ENCODE results near the gene SCAI.
"Not testable (repeated sequence)": the region's sequence is repeated elsewhere in the genome, so short reads cannot be mapped to it uniquely, and the experiment has no call there.

The SCAI gene

DNA sequence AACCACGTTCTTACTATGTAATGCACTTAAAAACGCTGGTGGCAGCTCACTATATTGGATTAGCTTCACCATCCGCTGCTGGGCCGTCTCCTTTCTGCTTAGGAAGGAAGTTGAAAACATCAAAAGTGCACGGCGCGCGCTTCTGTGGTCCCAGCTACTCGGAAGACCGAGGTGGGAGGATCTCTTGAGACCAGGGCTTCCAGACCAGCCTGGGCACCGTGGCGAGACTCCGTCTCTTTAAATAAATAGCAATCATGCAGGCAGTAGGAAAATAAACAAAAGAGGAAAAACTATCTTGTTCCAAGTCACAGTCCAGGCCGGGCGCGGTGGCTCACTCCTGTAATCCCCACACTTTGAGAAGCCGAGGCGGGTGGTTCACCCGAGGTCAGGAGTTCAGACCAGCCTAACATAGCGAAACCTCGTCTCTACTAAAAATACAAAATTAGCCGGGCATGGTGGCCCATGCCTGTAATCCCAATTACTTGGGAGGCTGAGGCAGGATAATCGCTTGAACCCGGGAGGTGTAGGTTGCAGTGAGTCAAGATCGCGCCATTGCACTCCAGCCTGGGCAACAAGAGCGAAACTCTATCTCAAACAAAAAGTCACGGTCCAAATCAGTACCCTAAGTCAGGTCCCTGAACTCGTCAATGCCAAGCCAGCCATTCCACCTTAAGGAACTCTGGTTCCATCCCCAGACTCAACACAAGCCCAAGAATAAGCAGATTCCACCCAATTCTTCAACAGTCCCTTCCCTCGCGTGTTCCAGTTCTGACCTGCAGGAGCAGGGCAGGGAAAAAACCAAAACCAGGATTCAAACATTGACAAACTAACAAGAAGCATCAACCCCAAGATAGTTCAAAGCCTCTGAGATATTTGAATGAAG is 201.4 kb downstream of the SCAI start:
- H3K9me3 ChIP-seq (ENCODE audit: low read depth, low read length): no peaks in the 10 kb centered on the region
- TF ChIP-seq POLR2AphosphoS5 (IDR thresholded peaks at IDR 0.05; ENCODE audit: borderline replicate concordance, low read depth, low read length) (no peak), FOXP2 (optimal IDR thresholded peaks at IDR 0.05; ENCODE audit: control extremely low read depth, extremely low read length, insufficient read depth) (no peak), EZH2 (IDR thresholded peaks at IDR 0.05) (no peak)
- H3K36me3 ChIP-seq (ENCODE audit: insufficient read depth, low read length): no peaks in the 10 kb centered on the region
- H3K4me3 ChIP-seq: peak overlapping the region; percentile 92
- H3K9ac ChIP-seq (ENCODE audit: insufficient read length): peak overlapping the region; percentile 94
- no peak for DNase-seq (ENCODE audit: low read depth, low spot score)
- no peak overlapping the region for H3K27ac ChIP-seq

DNA sequence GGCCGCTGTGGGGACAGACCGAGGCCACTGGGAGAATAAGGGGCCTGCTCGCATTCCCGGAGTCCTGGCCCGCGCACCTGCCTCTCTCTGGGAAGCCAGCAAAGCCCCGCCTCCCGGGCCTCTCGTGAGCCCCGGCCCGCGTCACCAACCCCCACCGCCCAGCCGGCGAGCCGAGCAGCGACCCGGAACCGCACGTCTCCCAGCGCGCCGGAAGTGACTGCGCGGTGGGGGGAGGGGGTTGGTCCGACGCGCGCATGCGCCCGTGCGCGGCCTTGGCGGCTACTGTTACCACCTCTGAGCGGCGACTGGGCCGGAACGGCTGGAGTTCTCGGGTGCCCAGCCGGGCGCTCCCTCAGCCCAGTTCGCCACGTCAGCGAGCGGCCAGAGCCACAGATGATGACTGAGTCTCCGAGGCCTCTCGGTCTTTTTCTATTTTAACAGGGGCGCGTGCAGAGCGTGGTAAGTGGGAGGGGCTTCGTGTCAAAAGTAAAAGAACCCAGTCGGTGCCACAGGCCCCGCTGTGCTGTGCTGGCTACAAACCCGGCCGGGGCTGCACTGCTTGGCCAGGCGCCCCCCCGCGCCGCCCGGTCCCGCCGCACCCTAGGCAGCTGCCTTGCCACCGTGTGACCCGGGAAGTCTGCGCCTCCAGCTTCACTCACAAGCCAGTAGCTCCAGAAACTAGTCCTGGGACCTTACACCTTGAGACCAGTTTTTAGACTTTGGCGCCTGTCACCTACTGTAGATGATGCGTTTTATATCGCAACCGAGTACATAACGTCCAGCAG is 202.2 kb downstream of the SCAI start, which contains the start of gene GOLGA1:
GOLGA1 (minus strand) TSS at position 190 of the 785 bp plus-strand sequence. CDS start 2,372 bp downstream, outside the sequence.
- H3K27ac ChIP-seq: peak within 1 kb of the TSS; percentile 68
- peak; percentile 55 for TF ChIP-seq FOXP2 (optimal IDR thresholded peaks at IDR 0.05; ENCODE audit: control extremely low read depth, extremely low read length, insufficient read depth)
- peak; percentile 93 for TF ChIP-seq POLR2AphosphoS5 (IDR thresholded peaks at IDR 0.05; ENCODE audit: borderline replicate concordance, low read depth, low read length)
- TF ChIP-seq EZH2 (IDR thresholded peaks at IDR 0.05): no peak
- peak within 1 kb of the TSS; percentile 92 for H3K4me3 ChIP-seq
- no peaks in the 10 kb centered on the region; the same call in 1 of the 2 replicates for H3K36me3 ChIP-seq (ENCODE audit: insufficient read depth, low read length)
- H3K9me3 ChIP-seq (ENCODE audit: low read depth, low read length): no peaks in the 10 kb centered on the region
- peak; percentile 10 for DNase-seq (ENCODE audit: low read depth, low spot score)
- peak within 1 kb of the TSS; percentile 94 for H3K9ac ChIP-seq (ENCODE audit: insufficient read length)

DNA sequence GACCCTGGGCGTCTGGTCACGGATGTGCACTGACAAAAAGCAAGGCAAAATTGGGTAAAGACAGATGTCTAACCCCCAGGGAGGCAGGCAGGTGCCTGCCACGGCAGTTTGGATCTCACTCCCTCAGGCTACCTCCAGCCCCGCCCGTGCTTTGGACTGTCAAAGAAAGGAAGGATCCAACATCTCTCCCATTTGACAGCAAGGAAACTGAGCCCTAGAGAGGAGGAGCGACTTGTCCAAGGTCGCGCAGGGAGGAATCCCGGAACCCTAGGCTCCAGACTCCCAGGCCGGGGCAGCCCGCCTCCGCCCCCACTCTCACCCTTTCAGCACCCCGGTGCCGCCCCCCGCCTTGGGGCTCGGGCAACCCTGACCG is 202.8 kb downstream of the SCAI start:
- TF ChIP-seq EZH2 (IDR thresholded peaks at IDR 0.05) (no peak), POLR2AphosphoS5 (IDR thresholded peaks at IDR 0.05; ENCODE audit: borderline replicate concordance, low read depth, low read length) (no peak), FOXP2 (optimal IDR thresholded peaks at IDR 0.05; ENCODE audit: control extremely low read depth, extremely low read length, insufficient read depth) (no peak)
- Histone ChIP-seq H3K36me3 (ENCODE audit: insufficient read depth, low read length) (no peaks in the 10 kb centered on the region; the same call in 1 of the 2 replicates), H3K9me3 (ENCODE audit: low read depth, low read length) (no peaks in the 10 kb centered on the region), H3K9ac (ENCODE audit: insufficient read length) (peak overlapping the region; percentile 94), H3K4me3 (peak overlapping the region; percentile 92), H3K27ac (peak overlapping the region; percentile 66)
- DNase-seq (ENCODE audit: low read depth, low spot score): no peak

DNA sequence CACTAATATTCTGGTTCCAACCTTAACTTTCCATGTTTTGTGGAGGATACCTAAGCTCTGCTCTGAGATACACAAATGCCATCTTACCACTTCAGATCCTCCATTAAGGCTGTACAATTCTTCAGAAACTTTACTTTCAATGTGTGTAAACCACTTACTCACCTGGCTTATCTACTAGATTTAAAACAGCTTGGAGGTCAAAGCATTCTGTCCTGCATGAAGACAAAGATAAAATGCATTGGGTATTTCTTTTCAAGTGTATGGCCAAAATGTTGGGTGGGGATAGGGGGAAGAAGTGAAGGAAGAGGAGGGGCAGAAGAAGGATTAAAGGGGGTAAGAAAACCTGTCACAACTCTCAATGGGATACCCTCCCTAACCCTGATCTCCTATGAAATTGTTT is 203.4 kb downstream of the SCAI start:
- Histone ChIP-seq H3K27ac (no peak overlapping the region), H3K36me3 (ENCODE audit: insufficient read depth, low read length) (no peaks in the 10 kb centered on the region; the same call in 1 of the 2 replicates), H3K4me3 (peak overlapping the region; percentile 92), H3K9ac (ENCODE audit: insufficient read length) (peak overlapping the region; percentile 94), H3K9me3 (ENCODE audit: low read depth, low read length) (no peaks in the 10 kb centered on the region)
- no peak for TF ChIP-seq POLR2AphosphoS5 (IDR thresholded peaks at IDR 0.05; ENCODE audit: borderline replicate concordance, low read depth, low read length)
- TF ChIP-seq FOXP2 (optimal IDR thresholded peaks at IDR 0.05; ENCODE audit: control extremely low read depth, extremely low read length, insufficient read depth): no peak
- no peak for TF ChIP-seq EZH2 (IDR thresholded peaks at IDR 0.05)
- no peak for DNase-seq (ENCODE audit: low read depth, low spot score)

DNA sequence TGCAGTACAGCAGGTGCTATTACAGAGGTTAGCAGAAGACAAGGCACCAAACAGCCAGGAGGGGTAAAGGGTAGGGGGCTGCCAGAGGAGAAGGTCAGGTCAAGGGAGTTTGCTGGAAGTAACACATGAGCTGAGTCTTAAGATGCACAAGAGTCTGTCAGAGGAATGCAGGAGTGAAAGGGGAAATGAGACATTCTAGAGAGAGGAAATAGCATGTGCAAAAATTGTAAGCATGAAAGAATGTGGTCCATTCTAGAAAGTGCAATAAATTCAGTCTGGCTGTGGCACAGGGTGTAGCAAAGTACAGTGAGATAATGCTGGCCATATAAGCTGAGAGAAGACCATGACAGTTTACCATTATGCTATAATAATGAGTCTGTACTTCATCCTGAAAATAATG is 209.0 kb downstream of the SCAI start:
- no peak overlapping the region for H3K4me3 ChIP-seq
- TF ChIP-seq FOXP2 (optimal IDR thresholded peaks at IDR 0.05; ENCODE audit: control extremely low read depth, extremely low read length, insufficient read depth) (no peak), POLR2AphosphoS5 (IDR thresholded peaks at IDR 0.05; ENCODE audit: borderline replicate concordance, low read depth, low read length) (no peak), EZH2 (IDR thresholded peaks at IDR 0.05) (no peak)
- no peak overlapping the region for H3K9ac ChIP-seq (ENCODE audit: insufficient read length)
- no peak for DNase-seq (ENCODE audit: low read depth, low spot score)
- H3K36me3 ChIP-seq (ENCODE audit: insufficient read depth, low read length): peaks cover 17% of the 10 kb centered on the region
- H3K9me3 ChIP-seq (ENCODE audit: low read depth, low read length): no peaks in the 10 kb centered on the region
- H3K27ac ChIP-seq: no peak overlapping the region

DNA sequence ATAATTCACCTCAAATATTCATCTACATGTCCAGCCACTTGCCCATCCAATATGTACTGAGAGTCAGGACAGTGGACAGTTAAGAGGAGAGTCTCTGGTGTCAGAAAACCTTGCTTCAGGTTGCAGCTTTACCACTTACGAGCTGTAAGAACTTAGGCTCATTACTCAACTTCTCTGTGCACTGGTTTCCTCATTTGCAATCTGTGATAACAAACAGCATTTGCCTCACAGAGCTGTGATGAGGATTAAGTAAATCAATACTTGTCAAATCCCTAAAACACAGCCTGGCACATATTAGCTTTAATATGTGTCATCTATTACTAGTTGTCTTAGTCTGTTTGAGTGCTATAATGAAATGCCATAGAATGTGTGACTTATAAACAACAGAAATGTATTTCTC is 211.0 kb downstream of the SCAI start:
- TF ChIP-seq FOXP2 (optimal IDR thresholded peaks at IDR 0.05; ENCODE audit: control extremely low read depth, extremely low read length, insufficient read depth) (no peak), POLR2AphosphoS5 (IDR thresholded peaks at IDR 0.05; ENCODE audit: borderline replicate concordance, low read depth, low read length) (no peak), EZH2 (IDR thresholded peaks at IDR 0.05) (no peak)
- no peak overlapping the region for H3K27ac ChIP-seq
- H3K9ac ChIP-seq (ENCODE audit: insufficient read length): no peak overlapping the region
- peaks cover 25% of the 10 kb centered on the region for H3K36me3 ChIP-seq (ENCODE audit: insufficient read depth, low read length)
- DNase-seq (ENCODE audit: low read depth, low spot score): no peak
- H3K4me3 ChIP-seq: no peak overlapping the region
- H3K9me3 ChIP-seq (ENCODE audit: low read depth, low read length): no peaks in the 10 kb centered on the region

DNA sequence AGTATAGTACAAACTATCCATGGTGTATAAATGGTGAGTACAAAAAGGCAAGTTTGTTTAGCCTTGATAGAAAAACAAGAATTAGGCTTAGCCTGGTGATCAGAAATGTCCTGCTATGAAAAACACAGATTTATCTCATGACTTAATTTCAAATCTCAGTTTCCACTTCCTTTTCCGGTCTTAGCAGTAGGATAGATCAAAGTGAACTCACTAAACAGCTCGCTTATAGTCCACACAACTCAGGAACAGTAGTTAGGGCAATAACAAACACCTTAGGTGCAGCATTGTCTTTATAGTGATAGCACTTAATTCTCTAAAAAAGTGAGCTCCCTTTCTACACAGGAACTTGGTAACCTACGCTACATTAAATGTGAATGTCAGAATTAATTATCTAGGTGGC is 213.9 kb downstream of the SCAI start:
- H3K36me3 ChIP-seq (ENCODE audit: insufficient read depth, low read length): peaks cover 25% of the 10 kb centered on the region
- H3K9ac ChIP-seq (ENCODE audit: insufficient read length): no peak overlapping the region
- TF ChIP-seq EZH2 (IDR thresholded peaks at IDR 0.05): no peak
- no peak for TF ChIP-seq FOXP2 (optimal IDR thresholded peaks at IDR 0.05; ENCODE audit: control extremely low read depth, extremely low read length, insufficient read depth)
- no peak for TF ChIP-seq POLR2AphosphoS5 (IDR thresholded peaks at IDR 0.05; ENCODE audit: borderline replicate concordance, low read depth, low read length)
- H3K9me3 ChIP-seq (ENCODE audit: low read depth, low read length): no peaks in the 10 kb centered on the region
- no peak overlapping the region for H3K27ac ChIP-seq
- H3K4me3 ChIP-seq: no peak overlapping the region
- no peak for DNase-seq (ENCODE audit: low read depth, low spot score)

DNA sequence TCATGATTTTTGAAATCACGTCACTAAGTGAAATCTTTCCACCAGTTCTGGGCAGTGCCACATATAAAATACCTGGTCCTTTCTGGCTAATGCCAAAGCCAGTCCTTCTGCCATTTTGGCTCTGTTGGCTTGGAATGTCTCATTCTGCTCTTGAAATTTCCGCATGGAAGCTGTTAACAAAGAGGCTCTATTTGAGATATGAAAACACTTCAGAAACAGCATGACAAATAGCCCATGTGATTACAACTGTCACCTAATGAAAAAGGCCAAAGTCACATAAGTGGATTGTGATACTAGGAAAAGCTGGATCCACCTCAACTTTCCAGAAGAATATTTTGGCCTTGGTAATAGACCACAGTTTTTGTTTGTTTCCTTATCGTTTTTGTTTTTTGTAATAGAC is 215.2 kb downstream of the SCAI start:
- DNase-seq (ENCODE audit: low read depth, low spot score): no peak
- Histone ChIP-seq H3K4me3 (no peak overlapping the region), H3K9ac (ENCODE audit: insufficient read length) (no peak overlapping the region), H3K27ac (no peak overlapping the region), H3K9me3 (ENCODE audit: low read depth, low read length) (no peaks in the 10 kb centered on the region), H3K36me3 (ENCODE audit: insufficient read depth, low read length) (peaks cover 21% of the 10 kb centered on the region)
- no peak for TF ChIP-seq FOXP2 (optimal IDR thresholded peaks at IDR 0.05; ENCODE audit: control extremely low read depth, extremely low read length, insufficient read depth)
- TF ChIP-seq EZH2 (IDR thresholded peaks at IDR 0.05): no peak
- TF ChIP-seq POLR2AphosphoS5 (IDR thresholded peaks at IDR 0.05; ENCODE audit: borderline replicate concordance, low read depth, low read length): no peak

DNA sequence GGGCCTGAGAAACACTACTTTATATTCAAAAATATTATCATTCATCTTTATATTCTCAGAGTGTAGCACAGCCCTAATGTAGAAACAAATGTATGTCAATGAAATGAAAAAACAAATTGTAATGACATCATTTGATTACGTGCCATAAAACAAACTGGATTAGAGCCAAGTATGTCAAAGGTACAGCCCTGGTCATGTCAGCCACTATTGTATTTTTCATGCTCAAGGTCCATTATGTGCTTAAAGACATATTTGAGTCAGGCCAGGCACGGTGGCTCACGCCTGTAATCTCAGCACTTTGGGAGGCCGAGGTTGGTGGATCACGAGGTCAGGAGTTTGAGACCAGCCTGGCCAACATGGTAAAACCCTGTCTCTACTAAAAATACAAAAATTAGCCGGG is 222.9 kb downstream of the SCAI start:
- not testable (repeated sequence) for H3K9ac ChIP-seq (ENCODE audit: insufficient read length); H3K4me3 ChIP-seq; H3K27ac ChIP-seq; H3K9me3 ChIP-seq (ENCODE audit: low read depth, low read length); DNase-seq (ENCODE audit: low read depth, low spot score)
- peaks cover 22% of the 10 kb centered on the region; the same call in 1 of the 2 replicates for H3K36me3 ChIP-seq (ENCODE audit: insufficient read depth, low read length)

Measured in SK-N-MC (cell line).